Neuronal stem cell (in vitro differentiated cells): Measurements from ENCODE around the gene RUNX2.

Experiments
- DNase-seq: peaks from one replicate; pipeline ENCODE4 v3.0.0-alpha.2; 2013; ENCODE audit warnings: low spot score
- H2AFZ ChIP-seq: one replicate; pipeline ENCODE4 v1.6.1; 2013; ENCODE audit warnings: mild to moderate bottlenecking, low read length, inconsistent platforms
- H2AK5ac ChIP-seq: 2 replicates; pipeline ENCODE4 v1.6.1; 2013; ENCODE audit warnings: low read depth, mild to moderate bottlenecking, inconsistent platforms, low read length, moderate library complexity, mixed read lengths
- H2BK120ac ChIP-seq: 2 replicates; pipeline ENCODE4 v1.6.1; 2013; ENCODE audit warnings: low read depth, mild to moderate bottlenecking, inconsistent platforms, low read length, moderate library complexity, mixed read lengths
- H2BK12ac ChIP-seq: one replicate; pipeline ENCODE4 v1.6.1; 2013; ENCODE audit warnings: low read length, inconsistent platforms
- H2BK15ac ChIP-seq: 2 replicates; pipeline ENCODE4 v1.6.1; 2013; ENCODE audit warnings: mild to moderate bottlenecking, low read length, inconsistent platforms, mixed read lengths
- H2BK5ac ChIP-seq: one replicate; pipeline ENCODE4 v1.6.1; 2013; ENCODE audit warnings: inconsistent platforms, mild to moderate bottlenecking, low read length, moderate library complexity
- H3K14ac ChIP-seq: one replicate; pipeline ENCODE4 v1.6.1; 2013; ENCODE audit warnings: low read length, inconsistent platforms
- H3K18ac ChIP-seq: 2 replicates; pipeline ENCODE4 v1.6.1; 2013; ENCODE audit warnings: low read length, inconsistent platforms
- H3K23ac ChIP-seq: 2 replicates; pipeline ENCODE4 v1.6.1; 2013; ENCODE audit warnings: low read depth, mild to moderate bottlenecking, mixed read lengths, low read length, inconsistent platforms; ENCODE audit not compliant: poor library complexity
- H3K27ac ChIP-seq: replicated peaks from 3 replicates; pipeline ENCODE4 v1.5.1; 2013; ENCODE audit warnings: low read length, inconsistent platforms
- H3K27me3 ChIP-seq, 3 experiments: 2 replicates each; pipeline ENCODE4 v1.6.1; 2013; ENCODE audit warnings: low read length in 3 of 3, mild to moderate bottlenecking in 2 of 3, inconsistent platforms in 1 of 3, low read depth in 1 of 3, mixed read lengths in 1 of 3, moderate library complexity in 1 of 3; ENCODE audit not compliant: control insufficient read depth in 3 of 3, insufficient read depth in 3 of 3
- H3K36me3 ChIP-seq, 2 donors: replicated peaks in 1 of 2; 2 replicates each; pipeline ENCODE4 v1.6.1; 2013; ENCODE audit warnings: low read length in 2 of 2; ENCODE audit not compliant: control insufficient read depth in 2 of 2, insufficient read depth in 2 of 2
- H3K4ac ChIP-seq: 2 replicates; pipeline ENCODE4 v1.6.1; 2013; ENCODE audit warnings: inconsistent platforms, mild to moderate bottlenecking, low read length, moderate library complexity
- H3K4me1 ChIP-seq, 2 donors: 1 replicate in 1 of 2; 2 replicates in 1 of 2; pipeline ENCODE4 v1.6.1; 2013; ENCODE audit warnings: low read length in 2 of 2, low read depth in 1 of 2; ENCODE audit not compliant: control insufficient read depth in 2 of 2, insufficient read depth in 1 of 2
- H3K4me2 ChIP-seq: one replicate; pipeline ENCODE4 v1.6.1; 2013; ENCODE audit warnings: mild to moderate bottlenecking, low read length, inconsistent platforms; ENCODE audit not compliant: insufficient read depth, poor library complexity, severe bottlenecking
- H3K4me3 ChIP-seq, 2 donors: 2 replicates each; pipeline ENCODE4 v1.5.1; 2013; ENCODE audit warnings: low read length in 2 of 2, mild to moderate bottlenecking in 2 of 2, inconsistent platforms in 1 of 2, moderate library complexity in 1 of 2
- H3K79me1 ChIP-seq: one replicate; pipeline ENCODE4 v1.6.1; 2013; ENCODE audit warnings: low read depth, mild to moderate bottlenecking, inconsistent platforms, low read length, moderate library complexity
- H3K9ac ChIP-seq: one replicate; pipeline ENCODE4 v1.6.1; 2013; ENCODE audit warnings: mild to moderate bottlenecking, low read depth, low read length, inconsistent platforms; ENCODE audit not compliant: poor library complexity
- H3K9me3 ChIP-seq, 2 donors: replicated peaks in 1 of 2; 2 replicates each; pipeline versions ENCODE3 to v1.6.1; 2013; ENCODE audit warnings: low read length in 2 of 2, mild to moderate bottlenecking in 2 of 2, inconsistent platforms in 1 of 2, low read depth in 1 of 2, mixed read lengths in 1 of 2, moderate library complexity in 1 of 2; ENCODE audit not compliant: control insufficient read depth in 2 of 2, insufficient read depth in 1 of 2
- H4K8ac ChIP-seq: one replicate; pipeline ENCODE4 v1.6.1; 2013; ENCODE audit warnings: low read depth, mild to moderate bottlenecking, inconsistent platforms, low read length, moderate library complexity
- H4K91ac ChIP-seq: one replicate; pipeline ENCODE4 v1.6.1; 2013; ENCODE audit warnings: low read length, low read depth, mild to moderate bottlenecking, inconsistent platforms; ENCODE audit not compliant: poor library complexity
- WGBS, 2 donors: extraction: QIAGEN DNeasy Blood & Tissue Kit; methylation state at CpG; one replicate each; pipeline ENCODE4 v1.1.7; 2013; ENCODE audit warnings: missing lambda C conversion rate in 2 of 2, mixed read lengths in 1 of 2; ENCODE audit not compliant: insufficient read length in 2 of 2, insufficient replicate concordance in 1 of 2; ENCODE audit errors: extremely low coverage in 2 of 2; 5-methylcytosine and 5-hydroxymethylcytosine counted together

RUNX2 gene

GRCh38 chr6:45400021-45400420, 71.9 kb downstream of the RUNX2 start:
- H2BK12ac ChIP-seq = no peak overlapping the region
- no peak overlapping the region for H2AFZ ChIP-seq
- no peak overlapping the region for H2AK5ac ChIP-seq
- no peak overlapping the region for H3K4me2 ChIP-seq
- H2BK5ac ChIP-seq = no peak overlapping the region
- DNase-seq = no peak
- H3K27ac ChIP-seq = no peak overlapping the region
- H3K14ac ChIP-seq = no peak overlapping the region
- H3K9ac ChIP-seq = no peak overlapping the region
- H3K9me3 ChIP-seq = no peaks in the 10 kb centered on the region
- 100% methylated on average over 1 of the region's 2 CpGs; no CpG with 5 or more reads in 1 of the 2 donors for WGBS, 2 donors
- no peak overlapping the region for H4K8ac ChIP-seq
- H3K27me3 ChIP-seq = no peaks in the 10 kb centered on the region
- peaks cover 0 to 1% of the 10 kb centered on the region in 2 donors for H3K4me1 ChIP-seq
- no peak overlapping the region for H3K23ac ChIP-seq
- H4K91ac ChIP-seq = no peak overlapping the region
- H3K18ac ChIP-seq = no peak overlapping the region
- H3K4ac ChIP-seq = no peak overlapping the region
- no peak overlapping the region for H2BK15ac ChIP-seq
- peaks cover 0 to 4% of the 10 kb centered on the region in 2 donors for H3K36me3 ChIP-seq
- no peak overlapping the region for H2BK120ac ChIP-seq
- H3K79me1 ChIP-seq = no peaks in the 10 kb centered on the region
- H3K4me3 ChIP-seq = no peak overlapping the region

- Histone ChIP-seq H3K18ac (no peak overlapping the region), H2BK12ac (no peak overlapping the region), H3K9me3 (no peaks in the 10 kb centered on the region), H3K23ac (no peak overlapping the region), H4K91ac (no peak overlapping the region), H3K14ac (no peak overlapping the region), H2AK5ac (no peak overlapping the region), H2BK5ac (no peak overlapping the region), H3K4me2 (no peak overlapping the region), H2AFZ (no peak overlapping the region), H2BK120ac (no peak overlapping the region), H3K4me1 (no peaks in the 10 kb centered on the region), H3K4ac (no peak overlapping the region), H3K27ac (no peak overlapping the region), H3K4me3 (no peak overlapping the region), H3K9ac (no peak overlapping the region), H3K79me1 (peaks cover 2% of the 10 kb centered on the region), H4K8ac (no peak overlapping the region), H3K27me3 (no peaks in the 10 kb centered on the region), H3K36me3 (peaks cover 0 to 5% of the 10 kb centered on the region in 2 donors), H2BK15ac (no peak overlapping the region)
- no CpG with 5 or more reads among the region's 5 CpGs for WGBS, 2 donors
- no peak for DNase-seq
Observed at GRCh38 chr6:45411959-45412358, 83.8 kb downstream of the RUNX2 start.

GRCh38 chr6:45415315-45415714, 87.2 kb downstream of the RUNX2 start:
- H3K4ac ChIP-seq = no peak overlapping the region
- no peak overlapping the region for H2BK12ac ChIP-seq
- no peak for DNase-seq
- no peaks in the 10 kb centered on the region for H3K9me3 ChIP-seq
- H4K91ac ChIP-seq = no peak overlapping the region
- H3K36me3 ChIP-seq = peaks cover 0 to 2% of the 10 kb centered on the region in 2 donors
- no peak overlapping the region for H2BK5ac ChIP-seq
- no peak overlapping the region for H2AK5ac ChIP-seq
- peaks cover 0 to 15% (median 5%) of the 10 kb centered on the region in 3 experiments for H3K27me3 ChIP-seq
- H2BK15ac ChIP-seq = no peak overlapping the region
- peak overlapping the region; percentile 66 for H3K18ac ChIP-seq
- no peak overlapping the region for H2BK120ac ChIP-seq
- no peak overlapping the region for H3K4me2 ChIP-seq
- peak overlapping the region; percentile 73 for H3K23ac ChIP-seq
- no peak overlapping the region for H4K8ac ChIP-seq
- no peak overlapping the region for H3K4me3 ChIP-seq
- H3K14ac ChIP-seq = no peak overlapping the region
- no peak overlapping the region for H3K27ac ChIP-seq
- no peak overlapping the region for H2AFZ ChIP-seq
- H3K79me1 ChIP-seq = peaks cover 2% of the 10 kb centered on the region
- no CpG with 5 or more reads among the region's 2 CpGs for WGBS, 2 donors
- H3K9ac ChIP-seq = no peak overlapping the region
- H3K4me1 ChIP-seq = peaks cover 5 to 11% of the 10 kb centered on the region in 2 donors

- Histone ChIP-seq H3K36me3 (peaks cover 0 to 2% of the 10 kb centered on the region in 2 donors), H2AK5ac (no peak overlapping the region), H3K79me1 (peaks cover 2% of the 10 kb centered on the region), H2BK5ac (no peak overlapping the region), H3K18ac (no peak overlapping the region), H2BK15ac (no peak overlapping the region), H3K9ac (no peak overlapping the region), H3K14ac (no peak overlapping the region), H3K4ac (no peak overlapping the region), H3K4me2 (no peak overlapping the region), H3K27ac (no peak overlapping the region), H3K23ac (no peak overlapping the region), H4K91ac (no peak overlapping the region), H2BK120ac (no peak overlapping the region), H3K9me3 (no peaks in the 10 kb centered on the region), H3K27me3 (peaks cover 0 to 22% (median 5%) of the 10 kb centered on the region in 3 experiments), H2AFZ (no peak overlapping the region), H3K4me3 (no peak overlapping the region), H2BK12ac (no peak overlapping the region), H3K4me1 (peaks cover 7 to 11% of the 10 kb centered on the region in 2 donors), H4K8ac (no peak overlapping the region)
- no CpG with 5 or more reads among the region's 3 CpGs for WGBS, 2 donors
- DNase-seq = no peak
Observed at GRCh38 chr6:45415788-45416518, 87.8 kb downstream of the RUNX2 start.
